Astrocyte of the hippocampus (primary cell): Measurements from ENCODE around the gene FAF1.
A peak's percentile ranks its signal among the peaks of the same experiment; 100 is the strongest.

ENCODE experiments used
- DNase-seq: peaks from one replicate; pipeline ENCODE4 v3.0.0; 2011; ENCODE audit warnings: low read depth, low spot score

FAF1 gene

GRCh38 chr1:50702395-50702794, 257.7 kb downstream of the FAF1 start:
- no peak for DNase-seq

GRCh38 chr1:50701706-50702317, 258.3 kb downstream of the FAF1 start:
- DNase-seq: no peak

- no peak for DNase-seq
Observed at GRCh38 chr1:50700621-50701020, 259.4 kb downstream of the FAF1 start.

- DNase-seq: no peak
Observed at GRCh38 chr1:50700214-50700613, 259.9 kb downstream of the FAF1 start.

- no peak for DNase-seq
Observed at GRCh38 chr1:50699795-50700194, 260.3 kb downstream of the FAF1 start.

GRCh38 chr1:50697440-50698421, 262.3 kb downstream of the FAF1 start:
- DNase-seq: peak; percentile 36

GRCh38 chr1:50693829-50694228, 266.2 kb downstream of the FAF1 start:
- DNase-seq: no peak

GRCh38 chr1:50684185-50684584, 275.9 kb downstream of the FAF1 start:
- no peak for DNase-seq

GRCh38 chr1:50681931-50682330, 278.1 kb downstream of the FAF1 start:
- DNase-seq: no peak

GRCh38 chr1:50667710-50668356, 292.2 kb downstream of the FAF1 start:
- DNase-seq: peak; percentile 24

- no peak for DNase-seq
Observed at GRCh38 chr1:50667272-50667671, 292.8 kb downstream of the FAF1 start.

- peak; percentile 15 for DNase-seq
Observed at GRCh38 chr1:50666849-50667248, 293.2 kb downstream of the FAF1 start.

GRCh38 chr1:50665413-50665812, 294.7 kb downstream of the FAF1 start:
- no peak for DNase-seq

GRCh38 chr1:50661626-50662025, 298.4 kb downstream of the FAF1 start:
- peak; percentile 47 for DNase-seq

GRCh38 chr1:50659107-50659662, 300.9 kb downstream of the FAF1 start:
- no peak for DNase-seq

- peak; percentile 76 for DNase-seq
Observed at GRCh38 chr1:50658459-50659076, 301.5 kb downstream of the FAF1 start.

GRCh38 chr1:50656931-50657330, 303.1 kb downstream of the FAF1 start:
- no peak for DNase-seq

GRCh38 chr1:50651476-50652263, 308.4 kb downstream of the FAF1 start:
- no peak for DNase-seq

- DNase-seq: no peak
Observed at GRCh38 chr1:50646526-50646925, 313.5 kb downstream of the FAF1 start.

GRCh38 chr1:50645139-50645538, 314.9 kb downstream of the FAF1 start:
- no peak for DNase-seq
